ENCODE results near the gene TP53I3.
"Not testable (repeated sequence)": the region's sequence is repeated elsewhere in the genome, so short reads cannot be mapped to it uniquely, and the experiment has no call there.

TP53I3 gene

GRCh38 chr2:24084386-24085199, at the start of gene TP53I3:
TP53I3 (minus strand) TSS chr2:24084834; CDS start chr2:24084326, 508 bp downstream.
- peak; percentile 97 for DNase-seq

GRCh38 chr2:24132543-24132942, 47.9 kb upstream of the TP53I3 start:
- DNase-seq, result no peak

- no peak for DNase-seq
Measured at GRCh38 chr2:24125956-24126355, 41.3 kb upstream of the TP53I3 start.

- DNase-seq, result peak; percentile 75
Measured at GRCh38 chr2:24123922-24124580, 39.4 kb upstream of the TP53I3 start.

GRCh38 chr2:24123195-24123921, 38.7 kb upstream of the TP53I3 start, which contains the start of the genes FAM228B and PFN4:
FAM228B (plus strand) TSS chr2:24123469; CDS start chr2:24124362, 893 bp downstream.
PFN4 (minus strand) TSS chr2:24123334; CDS start chr2:24122535, 799 bp downstream.
- DNase-seq, result peak; percentile 86

GRCh38 chr2:24122366-24123194, 37.9 kb upstream of the TP53I3 start:
- DNase-seq, result no peak

- DNase-seq, result no peak
Measured at GRCh38 chr2:24121469-24121868, 36.8 kb upstream of the TP53I3 start.

- DNase-seq, result no peak
Measured at GRCh38 chr2:24121066-24121465, 36.4 kb upstream of the TP53I3 start.

GRCh38 chr2:24117902-24118301, 33.3 kb upstream of the TP53I3 start:
- DNase-seq, result no peak

GRCh38 chr2:24115057-24115456, 30.4 kb upstream of the TP53I3 start:
- DNase-seq, result no peak

GRCh38 chr2:24111407-24111901, 26.8 kb upstream of the TP53I3 start:
- no peak for DNase-seq

GRCh38 chr2:24110660-24111303, 26.1 kb upstream of the TP53I3 start:
- no peak for DNase-seq

- not testable (repeated sequence) for DNase-seq
Measured at GRCh38 chr2:24109431-24109830, 24.8 kb upstream of the TP53I3 start.

GRCh38 chr2:24107336-24107735, 22.7 kb upstream of the TP53I3 start:
- DNase-seq, result no peak

- no peak for DNase-seq
Measured at GRCh38 chr2:24106786-24107185, 22.2 kb upstream of the TP53I3 start.

- no peak for DNase-seq
Measured at GRCh38 chr2:24105816-24106215, 21.2 kb upstream of the TP53I3 start.

GRCh38 chr2:24104906-24105305, 20.3 kb upstream of the TP53I3 start:
- no peak for DNase-seq

GRCh38 chr2:24104110-24104650, 19.5 kb upstream of the TP53I3 start:
- no peak for DNase-seq

- no peak for DNase-seq
Measured at GRCh38 chr2:24102677-24103076, 18.0 kb upstream of the TP53I3 start.

- DNase-seq, result no peak
Measured at GRCh38 chr2:24101992-24102391, 17.4 kb upstream of the TP53I3 start.

GRCh38 chr2:24100732-24101131, 16.1 kb upstream of the TP53I3 start:
- DNase-seq, result not testable (repeated sequence)

Measured in activated CD8-positive, alpha-beta memory T cell treated with anti-CD3 and anti-CD28 coated beads, Interleukin-2, amount 50 U/mL, for 48 hours (primary cell).